ENCODE measurements around the gene ADAP1.

DNA sequence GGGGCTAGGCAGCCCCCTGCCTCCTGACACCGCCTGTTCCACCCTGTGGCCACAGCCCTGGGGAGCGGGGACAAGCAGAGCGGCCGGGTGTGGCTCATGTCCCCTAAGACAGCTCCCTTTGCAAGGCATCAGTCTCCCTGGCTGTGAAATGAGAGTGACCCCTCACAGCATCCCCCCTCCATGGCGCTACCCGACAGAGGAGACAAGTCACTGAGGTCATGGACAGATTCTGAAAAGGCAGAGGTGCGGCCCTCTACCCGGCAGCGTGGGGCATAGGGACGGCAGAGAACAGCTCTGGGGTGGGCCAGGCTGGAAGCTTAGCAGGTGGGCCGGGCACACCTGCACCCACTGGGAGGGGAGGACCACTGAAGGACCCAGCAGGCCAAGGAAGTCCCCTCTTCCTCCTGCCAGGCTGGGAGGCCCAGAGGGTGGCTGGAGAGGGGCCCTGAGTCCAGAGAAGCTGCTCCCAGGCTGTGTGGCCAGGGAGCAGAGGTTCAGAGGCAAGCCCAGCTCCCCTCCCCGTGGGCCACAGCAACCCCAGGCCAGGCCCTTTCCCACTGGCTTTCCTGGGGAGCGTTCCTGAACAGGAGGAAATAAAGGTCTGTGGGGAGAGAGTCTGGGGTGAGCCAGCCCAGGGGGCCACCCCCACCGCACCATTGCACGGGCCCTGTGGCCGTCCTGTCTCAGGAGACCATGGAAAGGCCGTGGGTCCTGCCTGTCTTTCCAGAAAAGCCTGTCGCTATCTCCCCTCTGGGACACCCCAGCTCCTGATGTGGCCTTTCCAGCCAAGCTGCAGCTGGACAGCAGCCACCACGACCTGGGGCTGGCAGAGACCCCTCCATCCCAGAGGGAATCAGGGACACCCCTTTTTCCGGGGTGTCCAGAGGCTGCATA lies 1.7 kb downstream of the ADAP1 start:
- no peak for TF ChIP-seq POLR2AphosphoS5 (IDR thresholded peaks at IDR 0.05)
- TF ChIP-seq, protein P1, sequence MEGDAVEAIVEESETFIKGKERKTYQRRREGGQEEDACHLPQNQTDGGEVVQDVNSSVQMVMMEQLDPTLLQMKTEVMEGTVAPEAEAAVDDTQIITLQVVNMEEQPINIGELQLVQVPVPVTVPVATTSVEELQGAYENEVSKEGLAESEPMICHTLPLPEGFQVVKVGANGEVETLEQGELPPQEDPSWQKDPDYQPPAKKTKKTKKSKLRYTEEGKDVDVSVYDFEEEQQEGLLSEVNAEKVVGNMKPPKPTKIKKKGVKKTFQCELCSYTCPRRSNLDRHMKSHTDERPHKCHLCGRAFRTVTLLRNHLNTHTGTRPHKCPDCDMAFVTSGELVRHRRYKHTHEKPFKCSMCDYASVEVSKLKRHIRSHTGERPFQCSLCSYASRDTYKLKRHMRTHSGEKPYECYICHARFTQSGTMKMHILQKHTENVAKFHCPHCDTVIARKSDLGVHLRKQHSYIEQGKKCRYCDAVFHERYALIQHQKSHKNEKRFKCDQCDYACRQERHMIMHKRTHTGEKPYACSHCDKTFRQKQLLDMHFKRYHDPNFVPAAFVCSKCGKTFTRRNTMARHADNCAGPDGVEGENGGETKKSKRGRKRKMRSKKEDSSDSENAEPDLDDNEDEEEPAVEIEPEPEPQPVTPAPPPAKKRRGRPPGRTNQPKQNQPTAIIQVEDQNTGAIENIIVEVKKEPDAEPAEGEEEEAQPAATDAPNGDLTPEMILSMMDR (IDR thresholded peaks at IDR 0.05): no peak
